ENCODE data around the gene ORAI2. TPM values are rescaled to one million over a fixed set of nuclear protein-coding genes. Genes with fewer than 3 reads are reported as not detected.
A peak's percentile ranks its signal among the peaks of the same experiment; 100 is the strongest.

The ORAI2 gene
- total and polyA plus RNA-seq, 8 donors: 4.1 to 13.5 (median 7.1) TPM

DNA sequence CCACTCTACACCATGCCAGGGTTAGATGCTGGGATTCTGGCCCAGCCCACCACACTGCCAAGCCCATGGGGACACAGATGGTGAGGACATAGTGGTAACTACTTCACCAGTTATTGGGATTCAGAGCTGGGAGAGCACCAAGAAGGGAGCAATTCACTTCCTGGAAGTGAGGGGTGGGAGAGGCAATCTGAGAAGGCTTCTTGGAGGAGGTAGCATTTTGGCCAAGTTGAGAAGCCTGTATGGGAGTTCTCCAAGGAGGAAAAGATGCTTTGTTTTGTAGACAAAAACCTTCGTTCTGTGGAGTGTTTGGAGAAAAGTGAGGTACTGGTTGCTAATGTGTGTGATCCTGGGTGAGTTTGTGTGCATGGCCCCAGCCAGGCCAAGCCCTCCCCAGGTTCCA, 41.0 kb upstream of the ORAI2 start:
- H3K4me3 ChIP-seq: no peak overlapping the region
- no peaks in the 10 kb centered on the region for H3K36me3 ChIP-seq
- H3K27ac ChIP-seq: no peak overlapping the region
- TF ChIP-seq, protein P1, sequence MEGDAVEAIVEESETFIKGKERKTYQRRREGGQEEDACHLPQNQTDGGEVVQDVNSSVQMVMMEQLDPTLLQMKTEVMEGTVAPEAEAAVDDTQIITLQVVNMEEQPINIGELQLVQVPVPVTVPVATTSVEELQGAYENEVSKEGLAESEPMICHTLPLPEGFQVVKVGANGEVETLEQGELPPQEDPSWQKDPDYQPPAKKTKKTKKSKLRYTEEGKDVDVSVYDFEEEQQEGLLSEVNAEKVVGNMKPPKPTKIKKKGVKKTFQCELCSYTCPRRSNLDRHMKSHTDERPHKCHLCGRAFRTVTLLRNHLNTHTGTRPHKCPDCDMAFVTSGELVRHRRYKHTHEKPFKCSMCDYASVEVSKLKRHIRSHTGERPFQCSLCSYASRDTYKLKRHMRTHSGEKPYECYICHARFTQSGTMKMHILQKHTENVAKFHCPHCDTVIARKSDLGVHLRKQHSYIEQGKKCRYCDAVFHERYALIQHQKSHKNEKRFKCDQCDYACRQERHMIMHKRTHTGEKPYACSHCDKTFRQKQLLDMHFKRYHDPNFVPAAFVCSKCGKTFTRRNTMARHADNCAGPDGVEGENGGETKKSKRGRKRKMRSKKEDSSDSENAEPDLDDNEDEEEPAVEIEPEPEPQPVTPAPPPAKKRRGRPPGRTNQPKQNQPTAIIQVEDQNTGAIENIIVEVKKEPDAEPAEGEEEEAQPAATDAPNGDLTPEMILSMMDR (IDR thresholded peaks at IDR 0.05): no peak
- intact Hi-C loops (cut with DNase I): loop anchor here in 1 of 3 donors (5.0 kb wide), 1 partner anchor 110 kb away; no protein-coding TSS in a partner anchor
- ATAC-seq: no peak
- 78 to 82% methylated on average over 1 of the region's 1 CpG for WGBS, 2 donors
- DNase-seq: peak in 1 of 6 donors; percentile 1
- H3K9me3 ChIP-seq: no peaks in the 10 kb centered on the region
- no peaks in the 10 kb centered on the region for H3K27me3 ChIP-seq
- H3K4me1 ChIP-seq: peaks cover 0 to 4% (median 4%) of the 10 kb centered on the region in 3 donors
- FAIRE-seq: no peak

DNA sequence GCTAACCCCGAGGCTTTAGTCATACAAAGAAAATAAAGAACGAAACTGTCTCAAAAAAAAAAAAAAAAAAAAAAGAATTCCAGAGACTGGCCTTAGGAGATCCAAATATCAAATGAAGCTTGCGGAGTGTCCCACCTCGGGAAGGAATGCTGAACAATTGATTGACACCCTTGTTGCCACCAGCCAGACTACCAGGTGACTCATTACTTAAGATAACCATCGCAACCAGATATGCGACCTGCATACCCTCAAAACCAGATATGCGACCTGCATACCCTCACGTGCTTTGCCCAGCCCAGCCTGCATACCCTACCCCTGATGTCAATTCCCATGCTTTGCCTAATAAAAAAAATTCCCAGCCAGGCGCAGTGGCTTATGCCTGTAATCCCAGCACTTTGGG, 39.9 kb upstream of the ORAI2 start:
- DNase-seq (no peak), ATAC-seq (no peak), FAIRE-seq (no peak)
- Histone ChIP-seq H3K4me1 (peaks cover 0 to 5% (median 5%) of the 10 kb centered on the region in 3 donors), H3K36me3 (no peaks in the 10 kb centered on the region), H3K27ac (no peak overlapping the region), H3K9me3 (no peaks in the 10 kb centered on the region), H3K27me3 (no peaks in the 10 kb centered on the region), H3K4me3 (no peak overlapping the region)
- WGBS, 2 donors: 74 to 83% methylated on average over 9 of the region's 9 CpGs
- intact Hi-C loops (cut with DNase I): loop anchor here in 1 of 3 donors (5.0 kb wide), 1 partner anchor 111 kb away; no protein-coding TSS in a partner anchor
- TF ChIP-seq, protein P1 (IDR thresholded peaks at IDR 0.05): no peak

DNA sequence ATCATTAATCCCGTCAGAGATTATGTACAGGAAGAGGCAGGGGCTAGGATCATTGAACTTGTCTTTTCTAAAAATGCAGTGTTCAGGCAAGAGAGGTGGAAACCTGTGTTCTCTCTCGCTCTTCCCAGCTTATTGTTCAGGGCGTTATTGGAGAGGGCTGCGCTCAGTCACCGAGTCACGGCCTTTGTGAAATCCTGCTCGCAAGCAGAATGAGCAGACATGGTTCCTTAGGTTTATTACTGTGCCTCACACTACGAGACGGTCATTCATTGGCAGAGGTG, 37.8 kb upstream of the ORAI2 start:
- no peaks in the 10 kb centered on the region for H3K27me3 ChIP-seq
- H3K27ac ChIP-seq: peak overlapping the region; percentile 61 to 88 (median 74)
- peaks cover 0 to 5% (median 5%) of the 10 kb centered on the region in 3 donors for H3K4me1 ChIP-seq
- ATAC-seq (peak in 3 of 4 donors; percentile 10 to 29 (median 15)), DNase-seq (no peak), FAIRE-seq (no peak)
- intact Hi-C loops (cut with DNase I): no loop called here
- H3K36me3 ChIP-seq: peaks cover 0 to 15% (median 3%) of the 10 kb centered on the region in 3 donors
- H3K4me3 ChIP-seq: peak overlapping the region; percentile 64 to 98 (median 90)
- H3K9me3 ChIP-seq: no peaks in the 10 kb centered on the region
- WGBS, 2 donors: 5 to 11% methylated on average over 9 of the region's 9 CpGs
- TF ChIP-seq, protein P1 (IDR thresholded peaks at IDR 0.05): no peak

DNA sequence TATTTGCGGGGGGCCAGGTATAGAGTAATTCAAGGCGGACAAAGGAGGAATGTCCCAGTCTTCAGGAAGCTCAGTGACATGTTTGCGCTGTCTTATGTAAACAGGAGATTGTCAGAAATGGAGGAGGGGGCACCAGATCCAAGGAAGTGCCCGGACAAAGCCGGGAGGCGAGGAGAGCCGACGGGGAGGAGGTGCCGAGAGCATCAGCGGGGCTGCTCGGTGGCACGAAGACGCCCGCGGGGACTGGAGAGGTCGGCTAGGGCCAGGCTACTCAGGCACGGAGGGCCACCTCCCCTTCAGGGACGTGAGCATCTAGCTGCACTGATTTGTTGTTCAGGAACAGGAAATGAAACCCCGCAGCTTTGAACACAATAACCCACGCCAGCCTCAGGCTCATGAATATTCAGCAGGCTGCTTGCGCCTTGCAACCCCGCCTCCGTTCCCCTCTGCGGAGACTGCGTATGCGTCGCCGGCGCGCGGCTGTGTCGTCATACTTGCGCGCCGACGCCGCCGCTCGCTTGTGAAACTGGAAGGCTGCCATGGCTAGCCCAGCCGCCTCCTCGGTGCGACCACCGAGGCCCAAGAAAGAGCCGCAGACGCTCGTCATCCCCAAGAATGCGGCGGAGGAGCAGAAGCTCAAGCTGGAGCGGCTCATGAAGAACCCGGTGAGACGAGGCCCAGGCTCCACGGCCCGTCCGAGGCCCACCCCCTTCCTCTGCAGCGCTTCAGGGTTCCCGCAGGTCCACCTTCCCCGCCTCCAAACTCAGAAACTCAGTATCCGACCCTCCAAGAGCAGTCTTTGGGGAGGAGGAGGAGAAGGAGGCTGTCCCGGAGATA, 37.3 kb upstream of the ORAI2 start, which contains the start of gene PRKRIP1:
TSS of gene PRKRIP1 (plus strand) at position 491 of the 837 bp plus-strand sequence. CDS start at position 540, 49 bp downstream.
- WGBS, 2 donors: 0% methylated on average over 56 to 57 of the region's 59 CpGs

More for the DNA sequence above, 37.3 kb upstream of the ORAI2 start, which contains the start of gene PRKRIP1:
- no peak for FAIRE-seq
- H3K36me3 ChIP-seq: peaks cover 0 to 19% (median 7%) of the 10 kb centered on the region in 3 donors
- intact Hi-C loops (cut with DNase I): no loop called here
- no peaks in the 10 kb centered on the region for H3K9me3 ChIP-seq
- no peaks in the 10 kb centered on the region for H3K27me3 ChIP-seq
- peak; percentile 93 to 96 (median 94) for ATAC-seq
- H3K4me3 ChIP-seq: peak within 1 kb of the TSS; percentile 64 to 98 (median 90)
- H3K27ac ChIP-seq: peak within 1 kb of the TSS; percentile 61 to 88 (median 74)
- H3K4me1 ChIP-seq: peaks cover 0 to 5% (median 5%) of the 10 kb centered on the region in 3 donors
- TF ChIP-seq, protein P1 (IDR thresholded peaks at IDR 0.05): no peak
- peak; percentile 76 to 86 (median 82) for DNase-seq

Data from pancreas (tissue), 10 donors.